WTC11 (cell line): ENCODE data around the gene SLC13A2. TPM values are rescaled to one million over a fixed set of nuclear protein-coding genes. Genes with fewer than 3 reads are reported as not detected.

Source experiments
- ATAC-seq: fragments of 200-7000 bp; cut with Tn5 transposase; 2 replicates; pipeline ENCODE4 v1.10.0; 2021; ENCODE audit warnings: mild to moderate bottlenecking, moderate library complexity
- CTCF ChIA-PET: fragments of 300-600 bp; sonication (Branson Sonifier 250); formaldehyde crosslinking; loops from one replicate; lab custom pipeline; 2021; ENCODE audit warnings: antibody characterized with exemption; lab: Charles Lee
- POLR2A ChIA-PET: fragments of 350-600 bp; sonication (Branson Sonifier 250); formaldehyde crosslinking; loops from one replicate; lab custom pipeline; 2021; ENCODE audit warnings: antibody characterized with exemption; lab: Charles Lee
- DNase-seq: peaks from one replicate; pipeline ENCODE4 v3.0.0; 2021; ENCODE audit warnings: low spot score
- H3K27ac Mint-ChIP-seq: 2 replicates; pipeline ENCODE4 v1.8.0; 2021; ENCODE audit warnings: mixed read lengths
- H3K27me3 Mint-ChIP-seq: 2 replicates; pipeline ENCODE4 v1.8.0; 2021; ENCODE audit warnings: low read depth, mild to moderate bottlenecking, moderate library complexity, mixed read lengths
- H3K36me3 Mint-ChIP-seq: 2 replicates; pipeline ENCODE4 v1.8.0; 2021; ENCODE audit warnings: mixed read lengths
- H3K4me1 Mint-ChIP-seq: 2 replicates; pipeline ENCODE4 v1.8.0; 2022; ENCODE audit warnings: mixed read lengths
- H3K4me3 Mint-ChIP-seq: 2 replicates; pipeline ENCODE4 v1.8.0; 2021; ENCODE audit warnings: mild to moderate bottlenecking, moderate library complexity, mixed read lengths
- H3K9me3 Mint-ChIP-seq: 2 replicates; pipeline ENCODE4 v1.8.0; 2021; ENCODE audit warnings: mixed read lengths
- AFF4 ChIP-seq: sonication (generic); formaldehyde crosslinking; IDR thresholded peaks from 2 replicates; pipeline ENCODE4 v1.8.1; 2023; ENCODE audit warnings: mild to moderate bottlenecking, missing genetic modification reagents, borderline replicate concordance
- FOXJ3 ChIP-seq: sonication (generic); formaldehyde crosslinking; IDR thresholded peaks from 2 replicates; pipeline ENCODE4 v1.9.0; 2021; ENCODE audit warnings: missing genetic modification reagents, mild to moderate bottlenecking, borderline replicate concordance
- GRHL2 ChIP-seq: fragments of 250-450 bp; sonication (Bioruptor Pico); IDR thresholded peaks from 2 replicates; pipeline ENCODE4 v1.8.0; 2022; ENCODE audit warnings: mild to moderate bottlenecking, moderate library complexity; ENCODE audit not compliant: insufficient replicate concordance, severe bottlenecking
- GTF2I ChIP-seq: fragments of 250-450 bp; sonication (Bioruptor Pico); conservative IDR thresholded peaks from 2 replicates; pipeline ENCODE4 v1.4.0; 2021; ENCODE audit warnings: mild to moderate bottlenecking
- HMGXB4 ChIP-seq: sonication (generic); formaldehyde crosslinking; IDR thresholded peaks from 2 replicates; pipeline ENCODE4 v1.8.1; 2023; ENCODE audit warnings: mild to moderate bottlenecking, moderate library complexity, missing genetic modification reagents
- JAZF1 ChIP-seq: fragments of 250-450 bp; sonication (Bioruptor Pico); IDR thresholded peaks from 2 replicates; pipeline ENCODE4 v1.9.0; 2021; ENCODE audit warnings: moderate library complexity, mild to moderate bottlenecking, inconsistent platforms
- JUN ChIP-seq: sonication (generic); formaldehyde crosslinking; IDR thresholded peaks from 2 replicates; pipeline ENCODE4 v1.8.0; 2023; ENCODE audit warnings: mild to moderate bottlenecking, missing genetic modification reagents
- KAT7 ChIP-seq: sonication (generic); formaldehyde crosslinking; IDR thresholded peaks from 2 replicates; pipeline ENCODE4 v1.8.1; 2023; ENCODE audit warnings: missing genetic modification reagents, mild to moderate bottlenecking, borderline replicate concordance
- MLX ChIP-seq: sonication (generic); formaldehyde crosslinking; IDR thresholded peaks from 2 replicates; pipeline ENCODE4 v1.8.1; 2023; ENCODE audit warnings: mild to moderate bottlenecking, missing genetic modification reagents, moderate library complexity
- NFATC4 ChIP-seq: fragments of 250-450 bp; sonication (Bioruptor Pico); IDR thresholded peaks from 2 replicates; pipeline ENCODE4 v1.9.0; 2021; ENCODE audit warnings: mild to moderate bottlenecking
- NFYB ChIP-seq: sonication (generic); formaldehyde crosslinking; conservative IDR thresholded peaks from 2 replicates; pipeline ENCODE4 v1.8.0; 2022; ENCODE audit warnings: low read depth, missing genetic modification reagents
- NR2C2 ChIP-seq: sonication (generic); formaldehyde crosslinking; IDR thresholded peaks from 2 replicates; pipeline ENCODE4 v1.8.0; 2022; ENCODE audit warnings: mild to moderate bottlenecking, missing genetic modification reagents
- SP1 ChIP-seq: sonication (generic); formaldehyde crosslinking; conservative IDR thresholded peaks from 2 replicates; pipeline ENCODE4 v1.8.1; 2022; ENCODE audit warnings: missing genetic modification reagents
- TEAD1 ChIP-seq: sonication (generic); formaldehyde crosslinking; IDR thresholded peaks from 2 replicates; pipeline ENCODE4 v1.8.0; 2022; ENCODE audit warnings: mild to moderate bottlenecking, missing genetic modification reagents
- TEAD4 ChIP-seq: sonication (generic); formaldehyde crosslinking; IDR thresholded peaks from 2 replicates; pipeline ENCODE4 v1.8.0; 2022; ENCODE audit warnings: mild to moderate bottlenecking, missing genetic modification reagents
- ZBTB21 ChIP-seq: sonication (generic); formaldehyde crosslinking; IDR thresholded peaks from 2 replicates; pipeline ENCODE4 v1.8.1; 2023; ENCODE audit warnings: mild to moderate bottlenecking, missing genetic modification reagents, borderline replicate concordance
- ZMAT4 ChIP-seq: fragments of 250-450 bp; sonication (Bioruptor Pico); IDR thresholded peaks from 2 replicates; pipeline ENCODE4 v1.9.0; 2021; ENCODE audit warnings: mild to moderate bottlenecking
- ZNF396 ChIP-seq: fragments of 250-450 bp; sonication (Bioruptor Pico); IDR thresholded peaks from 2 replicates; pipeline ENCODE4 v1.8.0; 2021; ENCODE audit warnings: mild to moderate bottlenecking, moderate library complexity, borderline replicate concordance
- ZNF425 ChIP-seq: fragments of 250-450 bp; sonication (Bioruptor Pico); conservative IDR thresholded peaks from 2 replicates; pipeline ENCODE4 v1.9.0; 2021; ENCODE audit warnings: mild to moderate bottlenecking
- ZNF532 ChIP-seq: fragments of 250-450 bp; sonication (Bioruptor Pico); IDR thresholded peaks from 2 replicates; pipeline ENCODE4 v1.9.0; 2021; ENCODE audit warnings: mild to moderate bottlenecking, borderline replicate concordance
- total RNA-seq: library from RNA; stranded (reverse); gene quantifications from 3 replicates; pipeline ENCODE4 v1.2.3, GENCODE V29; 2021

Gene SLC13A2
- total RNA-seq, 1 experiment from 2014 or later: not detected

- no peak for TF ChIP-seq ZNF532 (CRISPR knock-in tag)
- TF ChIP-seq FOXJ3 (CRISPR knock-in tag): no peak
- no peak for TF ChIP-seq ZMAT4
- TF ChIP-seq MLX (CRISPR knock-in tag): no peak
- no peak for TF ChIP-seq GRHL2
- no peak for TF ChIP-seq NFATC4 (CRISPR knock-in tag)
Measured at GRCh38 chr17:28470266-28470913, 3.1 kb upstream of the SLC13A2 start (continued).

GRCh38 chr17:28470914-28471366, 2.5 kb upstream of the SLC13A2 start:
- ChIA-PET POLR2A (no interaction called here), CTCF (no interaction called here)
- H3K36me3 Mint-ChIP-seq: no peaks in the 10 kb centered on the region
- peaks cover 5% of the 10 kb centered on the region for H3K4me1 Mint-ChIP-seq
- no peaks in the 10 kb centered on the region; the same call in 1 of the 2 replicates for H3K27me3 Mint-ChIP-seq
- no peak overlapping the region for H3K27ac Mint-ChIP-seq
- TF ChIP-seq GTF2I (CRISPR knock-in tag): no peak
- no peak for TF ChIP-seq ZNF425
- no peak for TF ChIP-seq TEAD1 (CRISPR knock-in tag)
- TF ChIP-seq ZBTB21 (CRISPR knock-in tag): no peak
- TF ChIP-seq NR2C2 (CRISPR knock-in tag): no peak
- TF ChIP-seq TEAD4 (CRISPR knock-in tag): no peak
- no peak for TF ChIP-seq NFYB (CRISPR knock-in tag)
- TF ChIP-seq KAT7 (CRISPR knock-in tag): no peak
- no peak for TF ChIP-seq JUN (CRISPR knock-in tag)
- no peak for TF ChIP-seq ZMAT4
- TF ChIP-seq SP1 (CRISPR knock-in tag): no peak
- TF ChIP-seq HMGXB4: no peak
- TF ChIP-seq JAZF1 (CRISPR knock-in tag): no peak
- TF ChIP-seq ZNF396 (CRISPR knock-in tag): no peak
- TF ChIP-seq AFF4 (CRISPR knock-in tag): no peak
- TF ChIP-seq, all 79 proteins: peak for 0
- H3K9me3 Mint-ChIP-seq: no peaks in the 10 kb centered on the region
- ATAC-seq (no peak), DNase-seq (no peak)
- no peak overlapping the region for H3K4me3 Mint-ChIP-seq
